Motor neuron (in vitro differentiated cells): ENCODE measurements around the gene MTERF4. TPM values are rescaled to one million over a fixed set of nuclear protein-coding genes. Genes with fewer than 3 reads are reported as not detected.

Source experiments
- ATAC-seq, 8 experiments: fragments of 200-7000 bp; cut with Tn5 transposase; replicated peaks in 6 of 8; 2 replicates each; pipeline ENCODE4 v1.8.0; 2021; ENCODE audit warnings: mild to moderate bottlenecking in 8 of 8, moderate library complexity in 8 of 8
- H3K27ac ChIP-seq, 2 donors: fragments of 250-450 bp; sonication (Bioruptor Pico); 2 replicates each; pipeline ENCODE4 v1.9.0; 2021; ENCODE audit warnings: antibody characterized with exemption in 2 of 2, mild to moderate bottlenecking in 2 of 2, moderate library complexity in 1 of 2
- H3K4me1 ChIP-seq, 2 donors: fragments of 250-450 bp; sonication (Bioruptor Pico); replicated peaks in 1 of 2; 2 replicates each; pipeline ENCODE4 v1.6.1; 2021; ENCODE audit warnings: antibody characterized with exemption in 2 of 2, mild to moderate bottlenecking in 2 of 2, moderate library complexity in 1 of 2
- H3K4me3 ChIP-seq, 5 donors: fragments of 250-450 bp; sonication (Bioruptor Pico); 2 replicates each; pipeline ENCODE4 v1.9.0; 2021; ENCODE audit warnings: antibody characterized with exemption in 5 of 5, mild to moderate bottlenecking in 5 of 5, moderate library complexity in 4 of 5
- WGBS, 10 experiments: fragments of 450-650 bp; shearing (Covaris generic); methylation state at CpG; one replicate each; pipeline ENCODE4 v1.0.0; 2022; 5-methylcytosine and 5-hydroxymethylcytosine counted together
- in situ Hi-C, 9 experiments: fragments of 400-800 bp; cut with MboI; loops; one replicate each; pipeline ENCODE4 v1.15.0; 2021; ENCODE audit warnings: low sequenced_read_pairs in 9 of 9, low pct_unique_long_range_greater_than_20kb in 2 of 9; ENCODE audit not compliant: unreplicated experiment in 9 of 9
- total RNA-seq, 8 experiments: library from RNA; unstranded; fragments of 300-600 nt; gene quantifications; 2 replicates each; pipeline versions ENCODE4 v1.2.3 to v1.2.4, GENCODE V29; 2022

The MTERF4 gene
- total RNA-seq, 8 experiments from 2014 or later: 21.6 to 39.3 (median 30.5) TPM

GRCh38 chr2:241050624-241051577 is 51.2 kb downstream of the MTERF4 start:
- H3K27ac ChIP-seq: no peak overlapping the region
- no peaks in the 10 kb centered on the region for H3K4me1 ChIP-seq
- ATAC-seq: peak in 1 of 8 experiments; percentile 25
- H3K4me3 ChIP-seq: no peak overlapping the region
- in situ Hi-C loops: no loop called here
- 43 to 100% (median 67%) methylated on average over 1 to 4 of the region's 18 CpGs; no CpG with 5 or more reads in 5 of the 10 experiments for WGBS, 10 experiments

- no peak overlapping the region for H3K4me3 ChIP-seq
- peak in 1 of 8 experiments; percentile 14 for ATAC-seq
- H3K4me1 ChIP-seq: no peaks in the 10 kb centered on the region
- 6 to 85% (median 40%) methylated on average over 2 to 9 of the region's 38 CpGs; no CpG with 5 or more reads in 1 of the 10 experiments for WGBS, 10 experiments
- in situ Hi-C loops: no loop called here
- no peak overlapping the region for H3K27ac ChIP-seq
Measured at GRCh38 chr2:241049739-241050623, 52.1 kb downstream of the MTERF4 start.

GRCh38 chr2:241048949-241049343 is 53.1 kb downstream of the MTERF4 start:
- WGBS, 10 experiments: 55 to 90% (median 67%) methylated on average over 2 to 11 of the region's 11 CpGs; no CpG with 5 or more reads in 6 of the 10 experiments
- Histone ChIP-seq H3K4me3 (no peak overlapping the region), H3K4me1 (no peaks in the 10 kb centered on the region), H3K27ac (no peak overlapping the region)
- ATAC-seq: no peak
- in situ Hi-C loops: no loop called here

GRCh38 chr2:241048149-241048948 is 53.7 kb downstream of the MTERF4 start:
- no peak overlapping the region for H3K27ac ChIP-seq
- no peak overlapping the region for H3K4me3 ChIP-seq
- 60 to 89% (median 75%) methylated on average over 1 to 18 of the region's 30 CpGs; no CpG with 5 or more reads in 6 of the 10 experiments for WGBS, 10 experiments
- no peak for ATAC-seq
- H3K4me1 ChIP-seq: no peaks in the 10 kb centered on the region
- in situ Hi-C loops: no loop called here

- WGBS, 10 experiments: 28 to 86% (median 66%) methylated on average over 1 to 6 of the region's 6 CpGs
- no peak overlapping the region for H3K4me3 ChIP-seq
- no peak overlapping the region for H3K27ac ChIP-seq
- no peak for ATAC-seq
- in situ Hi-C loops: no loop called here
- H3K4me1 ChIP-seq: no peaks in the 10 kb centered on the region
Measured at GRCh38 chr2:241047253-241048010, 54.7 kb downstream of the MTERF4 start.

Other genes starting within 250 kb of the MTERF4 start
- under 1 TPM in 5 of 8 experiments, not detected in 3; 0.14 to 1.00 (median 0.38) TPM for gene AGXT, start 233.5 kb downstream of the MTERF4 start, total RNA-seq
- under 1 TPM in 4 of 8 experiments, not detected in 4; 0.08 to 0.38 (median 0.21) TPM for gene MAB21L4, start 206.1 kb downstream of the MTERF4 start, total RNA-seq
- gene CROCC2, start 196.0 kb downstream of the MTERF4 start, total RNA-seq: 1 to 10 TPM in 1 of 8 experiments, under 1 TPM in 5, not detected in 2; 0.29 to 3.4 (median 0.64) TPM
- gene SNED1, start 103.7 kb downstream of the MTERF4 start, total RNA-seq: 10 to 100 TPM in 1 of 8 experiments, 1 to 10 TPM in 4, under 1 TPM in 3; 0.71 to 15.4 (median 2.8) TPM
- 10 to 100 TPM in 5 of 8 experiments, 1 to 10 TPM in 3; 1.8 to 21.1 (median 11.0) TPM for gene PASK, start 47.2 kb upstream of the MTERF4 start, total RNA-seq
- 100 to 1,000 TPM in 1 of 8 experiments, 10 to 100 TPM in 7; 40.0 to 109 (median 63.1) TPM for gene PPP1R7, start 48.2 kb upstream of the MTERF4 start, total RNA-seq
- gene ANO7, start 86.4 kb upstream of the MTERF4 start, total RNA-seq: 1 to 10 TPM in 6 of 8 experiments, under 1 TPM in 2; 0.54 to 3.2 (median 1.7) TPM
- gene HDLBP, start 213.4 kb upstream of the MTERF4 start, total RNA-seq: 100 to 1,000 TPM; 141 to 466 (median 303) TPM
- gene SEPTIN2, start 213.6 kb upstream of the MTERF4 start, total RNA-seq: 100 to 1,000 TPM; 163 to 382 (median 269) TPM